AG10803 (cell line): ENCODE measurements around the gene PDZD2.

Source experiments
- DNase-seq: peaks from one replicate; pipeline ENCODE4 v3.0.0; 2010; ENCODE audit warnings: low read depth
- H3K4me3 ChIP-seq: 2 replicates; pipeline ENCODE4 v1.5.1; 2011; ENCODE audit warnings: mild to moderate bottlenecking, low read length, control low read depth
- CTCF ChIP-seq: conservative IDR thresholded peaks from 2 replicates; pipeline ENCODE4 v1.5.1; 2011; ENCODE audit warnings: mild to moderate bottlenecking, low read length, control low read depth, inconsistent platforms

The PDZD2 gene

GRCh38 chr5:31895199-31895820, 256.4 kb downstream of the PDZD2 start:
- DNase-seq = no peak
- TF ChIP-seq CTCF = no peak
- H3K4me3 ChIP-seq = no peak overlapping the region

GRCh38 chr5:31898036-31898632, 259.2 kb downstream of the PDZD2 start:
- no peak for DNase-seq
- TF ChIP-seq CTCF = no peak
- H3K4me3 ChIP-seq = no peak overlapping the region

GRCh38 chr5:31900296-31900865, 261.4 kb downstream of the PDZD2 start:
- TF ChIP-seq CTCF = no peak
- DNase-seq = no peak
- no peak overlapping the region for H3K4me3 ChIP-seq

GRCh38 chr5:31901807-31902530, 263.0 kb downstream of the PDZD2 start:
- no peak for TF ChIP-seq CTCF
- DNase-seq = no peak
- no peak overlapping the region for H3K4me3 ChIP-seq

- no peak for TF ChIP-seq CTCF
- DNase-seq = no peak
- H3K4me3 ChIP-seq = no peak overlapping the region
Observed at GRCh38 chr5:31908396-31908795, 269.5 kb downstream of the PDZD2 start.

GRCh38 chr5:31909073-31909472, 270.1 kb downstream of the PDZD2 start:
- DNase-seq = no peak
- no peak for TF ChIP-seq CTCF
- H3K4me3 ChIP-seq = no peak overlapping the region
